ENCODE data around the gene CHD6. TPM values are rescaled to one million over a fixed set of nuclear protein-coding genes. Genes with fewer than 3 reads are reported as not detected.

Gene CHD6
- total RNA-seq, 1 experiment from 2014 or later = 80.5 TPM

DNA sequence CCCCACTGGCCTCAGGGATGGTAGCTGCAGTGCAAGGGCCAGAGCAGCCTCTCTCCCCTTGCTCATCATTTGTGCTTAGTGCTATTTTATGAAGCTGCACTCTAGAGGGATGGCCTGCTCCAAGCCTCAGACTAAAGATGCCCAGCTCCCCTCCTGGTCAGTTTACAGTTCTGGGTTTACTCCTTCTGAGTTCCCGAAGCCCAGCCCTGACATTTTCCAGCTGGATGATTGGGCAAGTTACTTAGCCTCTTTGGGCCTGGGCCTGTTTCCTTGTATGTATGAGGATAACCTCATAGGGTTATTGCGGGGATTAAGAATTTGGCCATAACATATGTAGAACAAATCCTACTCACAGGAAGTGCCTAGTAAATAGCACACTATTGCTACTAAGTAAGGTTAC lies 219.8 kb downstream of the CHD6 start:
- intact Hi-C loops (cut with micrococcal nuclease; ENCODE audit: unreplicated experiment) = no loop called here
- no peak overlapping the region for H3K4me3 ChIP-seq (ENCODE audit: low read depth, low read length)
- H3K4me1 ChIP-seq = no peaks in the 10 kb centered on the region
- Mint-ChIP-seq H3K36me3 (ENCODE audit: insufficient read depth, unreplicated experiment) (peaks cover 26% of the 10 kb centered on the region), H3K27ac (ENCODE audit: unreplicated experiment) (no peak overlapping the region), H3K27me3 (ENCODE audit: insufficient read depth, unreplicated experiment) (no peaks in the 10 kb centered on the region), H3K4me1 (ENCODE audit: low read depth, unreplicated experiment) (peaks cover 4% of the 10 kb centered on the region), H3K9me3 (ENCODE audit: unreplicated experiment) (no peaks in the 10 kb centered on the region), H3K4me3 (ENCODE audit: unreplicated experiment) (no peak overlapping the region)
- CTCF ChIA-PET = interaction anchor here (0.8 to 1.5 kb wide), 3 partner anchors 54 to 226 kb away, joined by 3 to 7 read pairs (median 3); partner anchors contain the start of gene LPIN3
- POLR2A ChIA-PET = no interaction called here
- DNase-seq = no peak
- no TSS peak for BruUV-seq (replicated peaks)
- no peaks in the 10 kb centered on the region for H3K27me3 ChIP-seq (replicated peaks; ENCODE audit: control insufficient read depth, insufficient read depth, low read length)
- no peak for TF ChIP-seq CTCF (IDR thresholded peaks at IDR 0.05; ENCODE audit: insufficient read depth in 1 of 2, low read depth in 1 of 2, low read length in 1 of 2, severe bottlenecking in 1 of 2, unreplicated experiment in 1 of 2)
- no peaks in the 10 kb centered on the region; the same call in 1 of the 2 replicates for H3K36me3 ChIP-seq (ENCODE audit: control insufficient read depth, insufficient read depth, low read length)
- H3K9me3 ChIP-seq = no peaks in the 10 kb centered on the region

DNA sequence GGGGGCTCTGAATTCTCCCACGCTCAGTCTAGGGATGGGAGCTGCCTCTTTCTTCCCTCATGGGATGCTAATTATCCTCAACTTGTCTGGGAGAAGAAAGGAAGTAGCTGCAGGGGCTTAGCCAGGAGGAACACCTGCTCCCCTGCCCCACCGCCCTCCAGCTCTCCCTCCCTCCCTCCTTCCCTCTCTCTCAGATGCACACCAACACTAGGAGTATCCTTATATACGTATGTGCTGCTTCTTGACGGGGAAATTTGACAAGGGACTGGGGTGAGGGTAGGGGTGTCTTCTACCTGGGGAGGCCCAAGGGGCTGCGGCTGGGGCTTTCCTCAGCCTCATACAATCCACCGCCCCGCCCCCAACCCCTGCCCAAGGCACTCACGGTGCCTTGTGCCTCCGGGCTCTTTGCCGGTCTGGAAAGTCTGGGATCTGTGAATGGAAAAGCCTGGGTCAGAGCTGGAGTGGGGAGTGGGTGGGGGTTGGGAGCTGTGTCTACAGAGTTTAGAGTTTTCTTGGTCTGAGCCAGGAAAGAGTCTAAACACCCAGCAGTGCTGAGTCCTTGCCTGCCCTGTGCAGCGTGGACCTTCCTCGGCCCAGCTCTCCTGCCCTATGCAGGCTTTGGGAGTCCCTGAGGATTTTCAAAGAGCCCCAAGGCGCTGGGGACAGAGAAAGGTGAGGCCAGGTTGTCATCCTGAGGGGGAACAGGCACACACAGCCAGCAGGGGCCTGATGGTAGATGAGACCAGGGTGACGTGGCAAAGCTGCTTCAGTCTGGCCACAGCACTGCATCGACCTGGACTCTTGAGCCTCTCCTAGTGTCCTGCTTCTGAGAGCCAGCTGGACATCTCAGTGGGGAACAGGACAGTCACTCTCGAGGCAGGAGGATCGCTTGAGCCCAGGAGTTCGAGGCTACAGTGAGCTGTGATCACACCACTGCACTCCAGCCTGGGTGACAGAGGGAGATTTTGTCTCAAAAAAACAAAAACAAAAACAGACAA lies 222.2 kb downstream of the CHD6 start:
- Mint-ChIP-seq H3K9me3 (ENCODE audit: unreplicated experiment) (no peaks in the 10 kb centered on the region), H3K4me3 (ENCODE audit: unreplicated experiment) (no peak overlapping the region), H3K27ac (ENCODE audit: unreplicated experiment) (no peak overlapping the region), H3K27me3 (ENCODE audit: insufficient read depth, unreplicated experiment) (no peaks in the 10 kb centered on the region), H3K4me1 (ENCODE audit: low read depth, unreplicated experiment) (peaks cover 16% of the 10 kb centered on the region), H3K36me3 (ENCODE audit: insufficient read depth, unreplicated experiment) (peaks cover 13% of the 10 kb centered on the region)
- POLR2A ChIA-PET = no interaction called here
- no peak for TF ChIP-seq CTCF (IDR thresholded peaks at IDR 0.05; ENCODE audit: insufficient read depth in 1 of 2, low read depth in 1 of 2, low read length in 1 of 2, severe bottlenecking in 1 of 2, unreplicated experiment in 1 of 2)
- Histone ChIP-seq H3K9me3 (no peaks in the 10 kb centered on the region), H3K4me3 (ENCODE audit: low read depth, low read length) (no peak overlapping the region), H3K36me3 (ENCODE audit: control insufficient read depth, insufficient read depth, low read length) (no peaks in the 10 kb centered on the region), H3K4me1 (no peaks in the 10 kb centered on the region), H3K27me3 (replicated peaks; ENCODE audit: control insufficient read depth, insufficient read depth, low read length) (no peaks in the 10 kb centered on the region)
- intact Hi-C loops (cut with micrococcal nuclease; ENCODE audit: unreplicated experiment) = no loop called here
- BruUV-seq (replicated peaks) = no TSS peak
- no peak for DNase-seq
- CTCF ChIA-PET = interaction anchor here (1.9 kb wide), 1 partner anchor 55 kb away, joined by 4 read pairs; the partner anchor contains the start of gene LPIN3

- CTCF ChIA-PET = interaction anchor here (1.9 kb wide), 1 partner anchor 54 kb away, joined by 4 read pairs; the partner anchor contains the start of gene LPIN3
- no peaks in the 10 kb centered on the region for H3K36me3 ChIP-seq (ENCODE audit: control insufficient read depth, insufficient read depth, low read length)
Measured at GRCh38 chr20:41394931-41395666, 223.1 kb downstream of the CHD6 start.

More at GRCh38 chr20:41394931-41395666, 223.1 kb downstream of the CHD6 start:
- Mint-ChIP-seq H3K4me1 (ENCODE audit: low read depth, unreplicated experiment) (peaks cover 16% of the 10 kb centered on the region), H3K9me3 (ENCODE audit: unreplicated experiment) (no peaks in the 10 kb centered on the region), H3K4me3 (ENCODE audit: unreplicated experiment) (no peak overlapping the region), H3K27me3 (ENCODE audit: insufficient read depth, unreplicated experiment) (no peaks in the 10 kb centered on the region), H3K36me3 (ENCODE audit: insufficient read depth, unreplicated experiment) (peaks cover 7% of the 10 kb centered on the region), H3K27ac (ENCODE audit: unreplicated experiment) (no peak overlapping the region)
- POLR2A ChIA-PET = no interaction called here
- intact Hi-C loops (cut with micrococcal nuclease; ENCODE audit: unreplicated experiment) = no loop called here
- Histone ChIP-seq H3K4me1 (no peaks in the 10 kb centered on the region), H3K9me3 (no peaks in the 10 kb centered on the region), H3K27me3 (replicated peaks; ENCODE audit: control insufficient read depth, insufficient read depth, low read length) (no peaks in the 10 kb centered on the region), H3K4me3 (ENCODE audit: low read depth, low read length) (no peak overlapping the region)
- no peak for TF ChIP-seq CTCF (IDR thresholded peaks at IDR 0.05; ENCODE audit: insufficient read depth in 1 of 2, low read depth in 1 of 2, low read length in 1 of 2, severe bottlenecking in 1 of 2, unreplicated experiment in 1 of 2)
- no TSS peak for BruUV-seq (replicated peaks)
- DNase-seq = peak in 1 of 2 experiments; percentile 37
